ENCODE measurements around the gene ZNF576.
A peak's percentile ranks its signal among the peaks of the same experiment; 100 is the strongest.
"Not testable (repeated sequence)": the region's sequence is repeated elsewhere in the genome, so short reads cannot be mapped to it uniquely, and the experiment has no call there.

The ZNF576 gene

DNA sequence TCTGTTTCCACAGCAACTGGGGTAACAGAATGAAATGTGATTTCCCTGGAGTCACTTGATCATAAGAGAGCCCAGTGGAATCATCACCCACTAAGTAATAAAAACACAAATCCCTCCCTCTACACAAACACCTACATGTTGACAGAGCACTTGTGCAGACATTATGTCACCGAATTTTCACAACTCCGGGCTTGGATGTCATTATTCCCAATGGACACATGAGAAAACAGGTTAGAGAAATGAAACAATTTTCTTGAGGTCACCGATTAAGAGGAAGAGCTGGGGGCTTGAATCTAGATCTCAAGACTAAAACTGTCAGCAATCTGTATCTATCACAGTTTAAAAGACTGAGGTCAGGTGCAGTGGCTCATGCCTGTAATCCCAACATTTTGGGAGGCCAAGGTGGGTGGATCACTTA, 24.2 kb upstream of the ZNF576 start:
- in situ Hi-C loops (cut with MboI; ENCODE audit: low pct_unique_long_range_greater_than_20kb, low sequenced_read_pairs), result no loop called here
- no peak for DNase-seq

DNA sequence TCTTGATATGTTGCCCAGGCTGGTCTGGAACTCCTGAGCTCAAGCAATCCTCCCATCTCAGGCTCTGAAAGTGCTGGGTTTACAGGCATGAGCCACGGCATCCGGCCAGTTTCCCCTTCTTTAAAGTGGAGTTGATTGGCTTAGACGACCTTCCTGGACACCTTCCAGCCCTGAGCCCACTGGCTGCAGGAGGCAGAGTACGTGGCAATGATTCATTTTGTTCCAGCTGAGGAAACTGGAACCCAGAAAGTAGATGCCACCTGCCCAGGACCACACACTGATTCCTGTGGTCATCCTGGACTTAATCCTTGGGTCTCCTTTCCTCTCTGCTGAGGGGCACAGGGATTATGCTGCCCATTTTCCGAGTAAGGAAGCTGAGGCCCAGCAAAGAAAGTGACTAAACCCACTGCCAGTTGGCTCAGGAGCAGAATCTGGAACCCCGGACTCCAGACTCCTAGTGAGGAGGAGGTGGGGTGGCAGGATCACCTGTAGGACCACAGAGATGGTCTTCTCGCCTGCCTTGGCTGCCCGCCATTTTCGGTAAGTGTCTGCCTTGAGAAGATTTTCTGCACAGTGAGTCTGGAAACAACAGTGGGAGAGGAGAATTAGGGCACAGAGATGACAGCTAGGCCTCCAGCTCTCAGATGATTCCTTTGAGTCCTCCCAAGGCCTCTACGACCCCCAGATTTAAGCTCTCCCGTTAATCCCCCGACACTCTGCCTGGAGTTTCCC, 21.8 kb upstream of the ZNF576 start:
- no peak for DNase-seq
- in situ Hi-C loops (cut with MboI; ENCODE audit: low pct_unique_long_range_greater_than_20kb, low sequenced_read_pairs), result no loop called here

DNA sequence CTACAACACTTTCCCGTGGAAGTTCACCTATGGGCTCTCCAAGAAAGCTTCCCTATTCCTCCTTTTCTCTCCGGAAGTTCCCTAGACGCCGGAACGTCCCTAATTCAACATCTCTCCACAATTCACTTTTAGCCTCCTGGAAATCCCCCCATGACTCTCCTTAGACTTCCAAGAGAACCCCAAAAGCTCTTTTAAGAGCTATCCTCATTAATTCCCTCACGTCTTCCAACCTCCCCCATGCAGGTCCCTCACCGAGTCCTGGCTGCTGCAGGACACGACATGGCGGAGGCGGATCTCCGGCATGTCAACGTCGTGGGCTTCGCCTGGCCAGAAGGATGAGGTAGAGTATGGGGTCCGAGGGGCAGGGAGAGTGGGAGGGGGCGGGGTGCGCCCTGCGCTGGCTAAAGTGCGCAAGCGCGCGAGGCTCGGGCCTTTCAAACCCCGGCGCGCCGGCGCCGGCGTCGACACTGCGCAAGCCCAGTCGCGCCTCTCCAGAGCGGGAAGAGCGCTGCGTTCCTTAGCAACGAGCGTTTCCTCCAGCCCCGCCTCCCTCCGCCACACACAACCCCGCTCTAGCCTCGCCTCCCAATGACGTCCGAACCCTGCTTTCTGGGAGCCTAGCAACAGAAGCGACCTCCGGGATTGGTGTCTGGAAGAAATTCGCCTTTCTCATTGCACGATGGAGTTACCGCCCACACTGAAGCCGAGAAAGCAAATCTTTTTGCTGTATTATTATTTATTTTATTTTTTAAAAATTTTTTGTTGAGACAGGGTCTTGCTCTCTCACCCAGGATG, 21.0 kb upstream of the ZNF576 start, which contains the start of the genes PINLYP and XRCC1:
TSS of gene PINLYP (plus strand) at position 646 of the 795 bp plus-strand sequence. CDS start 1,391 bp downstream, outside the sequence.
TSS of gene XRCC1 (minus strand) at position 372 of the 795 bp plus-strand sequence. CDS start at position 303, 69 bp downstream.
- in situ Hi-C loops (cut with MboI; ENCODE audit: low pct_unique_long_range_greater_than_20kb, low sequenced_read_pairs), result no loop called here
- DNase-seq, result peak; percentile 99

DNA sequence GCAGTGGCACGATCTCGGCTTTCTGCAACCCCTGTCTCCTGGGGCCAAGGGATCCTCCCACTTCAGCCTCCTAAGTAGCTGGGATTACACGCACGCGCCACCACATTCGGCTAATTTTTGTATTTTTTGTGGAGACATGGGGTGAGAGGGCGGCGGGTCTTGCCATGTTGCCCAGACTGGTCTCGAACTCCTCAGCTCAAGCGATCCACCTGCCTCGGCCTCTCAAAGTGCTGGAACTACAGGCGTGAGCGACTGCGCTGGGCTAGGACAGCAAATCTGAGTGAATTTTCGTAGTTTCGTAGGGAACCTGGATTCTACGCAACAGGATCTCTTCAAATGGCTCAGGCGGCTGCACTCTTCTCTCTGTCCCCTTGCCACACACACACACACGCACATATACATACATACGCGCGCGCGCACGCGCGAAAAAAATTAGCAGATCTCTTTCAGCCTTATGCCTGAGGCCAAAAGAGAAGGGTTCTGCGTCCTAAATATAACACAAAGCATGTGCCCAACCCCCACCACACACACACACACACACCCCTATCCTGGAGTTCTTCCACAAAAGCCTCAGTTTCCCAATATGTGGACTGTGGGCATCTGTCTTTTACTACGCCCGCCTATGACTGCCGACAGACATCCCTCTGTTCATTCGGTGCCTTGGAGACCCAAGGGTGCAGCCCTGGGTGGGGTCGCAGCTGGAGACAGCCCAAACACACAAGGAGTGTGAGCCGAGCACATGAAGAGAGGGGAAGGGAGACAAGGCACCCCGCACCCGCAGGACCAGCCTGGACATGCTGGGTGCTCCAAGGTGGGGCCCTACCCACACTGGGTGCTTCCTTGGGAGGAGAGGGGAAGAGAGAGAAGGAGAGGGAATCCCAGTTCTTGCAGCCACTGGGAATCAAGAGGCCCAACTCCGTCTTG, 20.2 kb upstream of the ZNF576 start:
- in situ Hi-C loops (cut with MboI; ENCODE audit: low pct_unique_long_range_greater_than_20kb, low sequenced_read_pairs), result no loop called here
- no peak for DNase-seq

DNA sequence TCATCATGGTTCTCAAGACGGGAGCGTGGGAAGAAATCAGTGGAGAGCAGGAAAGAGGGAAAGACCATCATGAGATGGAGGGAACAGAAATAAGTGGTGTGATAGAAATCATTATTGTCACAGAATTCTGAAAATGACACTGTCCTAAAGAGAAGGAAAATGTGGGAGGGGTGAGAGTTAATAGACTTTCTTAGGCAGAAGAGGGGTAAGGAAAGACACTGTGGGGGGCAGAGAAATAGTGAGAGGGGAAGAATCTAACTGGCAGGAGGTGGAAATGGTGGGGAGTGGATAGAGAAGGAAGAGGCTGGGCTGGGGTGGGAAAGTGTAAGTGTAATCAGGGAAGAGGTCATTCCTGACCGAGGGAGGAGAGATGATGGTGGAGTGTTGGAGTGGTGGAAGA, 17.6 kb upstream of the ZNF576 start:
- in situ Hi-C loops (cut with MboI; ENCODE audit: low pct_unique_long_range_greater_than_20kb, low sequenced_read_pairs), result no loop called here
- no peak for DNase-seq

DNA sequence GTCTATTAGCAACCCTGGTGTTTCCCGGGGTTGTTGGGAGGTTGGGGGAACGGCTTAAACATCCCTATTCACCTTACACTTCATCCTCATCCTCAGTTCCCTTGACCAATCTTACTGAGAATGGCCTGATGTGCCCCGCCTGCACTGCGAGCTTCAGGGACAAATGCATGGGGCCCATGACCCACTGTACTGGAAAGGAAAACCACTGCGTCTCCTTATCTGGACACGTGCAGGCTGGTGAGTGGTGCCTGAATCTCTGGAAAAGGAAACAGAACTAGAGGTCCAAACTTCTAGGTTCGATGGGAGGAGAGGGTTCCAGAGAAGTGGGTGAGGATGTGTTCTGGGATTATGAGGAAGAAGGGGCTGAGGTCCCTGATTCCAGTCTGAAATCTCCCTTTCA, 14.9 kb upstream of the ZNF576 start:
- in situ Hi-C loops (cut with MboI; ENCODE audit: low pct_unique_long_range_greater_than_20kb, low sequenced_read_pairs), result no loop called here

DNA sequence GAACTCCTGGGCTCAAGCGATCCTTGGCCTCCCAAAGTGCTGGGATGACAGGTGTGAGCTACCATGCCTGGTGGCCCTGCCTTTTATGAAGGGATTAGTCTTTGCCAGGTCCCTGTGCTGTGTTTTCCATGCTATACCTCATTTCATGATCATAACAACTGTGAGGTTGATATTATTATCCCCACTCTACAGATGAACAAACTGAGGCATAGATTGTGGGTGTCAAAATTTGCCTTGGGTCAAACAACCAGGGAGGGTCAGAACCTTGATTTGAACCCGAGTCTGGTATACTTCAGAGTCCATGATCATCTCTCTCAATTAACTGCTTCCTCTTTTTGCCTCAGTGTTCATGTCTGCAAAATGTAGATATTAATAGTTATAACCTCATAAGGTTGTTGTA, 13.9 kb upstream of the ZNF576 start:
- DNase-seq, result no peak
- in situ Hi-C loops (cut with MboI; ENCODE audit: low pct_unique_long_range_greater_than_20kb, low sequenced_read_pairs), result no loop called here

More for the DNA sequence above, 14.9 kb upstream of the ZNF576 start:
- DNase-seq, result no peak

DNA sequence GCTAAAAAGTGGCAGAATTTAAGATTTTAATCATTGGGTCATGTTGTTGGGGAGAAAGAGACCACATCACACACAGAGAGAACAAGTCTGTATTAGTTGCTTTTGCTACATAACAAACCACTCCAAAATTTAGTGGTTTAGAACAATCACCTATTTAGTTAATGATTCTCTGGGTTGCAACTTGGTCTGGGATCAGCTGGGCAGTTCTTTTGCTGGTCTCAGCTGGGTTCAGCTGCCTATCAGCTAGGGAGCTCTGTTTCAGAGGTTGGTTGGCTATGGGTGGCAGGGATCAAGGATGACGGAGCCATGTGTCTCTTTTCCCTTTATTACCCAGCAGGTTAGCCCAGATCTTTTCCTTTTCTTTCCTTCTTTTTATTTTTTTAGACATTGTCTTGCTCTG, 11.9 kb upstream of the ZNF576 start:
- DNase-seq, result no peak
- in situ Hi-C loops (cut with MboI; ENCODE audit: low pct_unique_long_range_greater_than_20kb, low sequenced_read_pairs), result no loop called here

DNA sequence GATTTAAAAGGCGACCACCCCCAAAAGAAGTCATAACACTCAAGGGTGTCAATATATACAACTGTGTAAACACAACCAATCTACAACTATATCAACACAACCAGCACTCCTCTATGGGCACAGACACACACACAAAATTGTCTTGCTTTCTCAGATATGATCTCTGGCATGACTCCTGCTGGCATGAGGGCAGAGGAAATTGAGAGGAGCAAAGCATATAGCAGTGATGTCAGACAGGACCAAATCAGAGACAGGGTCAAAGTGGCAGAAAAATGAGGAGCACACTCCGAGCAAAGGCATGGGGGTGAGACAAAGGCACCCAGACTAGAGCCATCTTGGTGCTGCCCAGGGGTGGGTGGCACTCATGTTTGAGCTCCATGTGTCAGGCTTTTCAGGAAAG, 10.0 kb upstream of the ZNF576 start:
- in situ Hi-C loops (cut with MboI; ENCODE audit: low pct_unique_long_range_greater_than_20kb, low sequenced_read_pairs), result no loop called here

DNA sequence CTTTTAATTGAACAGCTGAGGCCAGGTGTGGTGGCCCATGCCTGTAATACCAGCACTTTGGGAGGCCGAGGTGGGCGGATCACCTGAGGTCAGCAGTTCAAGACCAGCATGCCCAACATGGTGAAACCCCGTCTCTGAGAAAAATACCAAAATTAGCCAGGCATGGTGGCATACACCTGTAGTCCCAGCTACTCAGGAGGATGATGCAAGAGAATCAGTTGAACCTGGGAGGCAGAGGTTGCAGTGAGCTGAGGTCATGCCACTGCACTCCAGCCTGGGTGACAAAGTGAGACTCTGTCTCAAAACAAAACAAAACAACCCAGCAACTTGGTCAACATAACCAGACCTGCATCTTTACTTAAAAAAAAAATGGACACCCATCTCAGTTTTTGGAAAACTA, 9.4 kb upstream of the ZNF576 start:
- DNase-seq; in situ Hi-C loops (cut with MboI; ENCODE audit: low pct_unique_long_range_greater_than_20kb, low sequenced_read_pairs): not testable (repeated sequence)

More for the DNA sequence above, 10.0 kb upstream of the ZNF576 start:
- DNase-seq, result no peak

DNA sequence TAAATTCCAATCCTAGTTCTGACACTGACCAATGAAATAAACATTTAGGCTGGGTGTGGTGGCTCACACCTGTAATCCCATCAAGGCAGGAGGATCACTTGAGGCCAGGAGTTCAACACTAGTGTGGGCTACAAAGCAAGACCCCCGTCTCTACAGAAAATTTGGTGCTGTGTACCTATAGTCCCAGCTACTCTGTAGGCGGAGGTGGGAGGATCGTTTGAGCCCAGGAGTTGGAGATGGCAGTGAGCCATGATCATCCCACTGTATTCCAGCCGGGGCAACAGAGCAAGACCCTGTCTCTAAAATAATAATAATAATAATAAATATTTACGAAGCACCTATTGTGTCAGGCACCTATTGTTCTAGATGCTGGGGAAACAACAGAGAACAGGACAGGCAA, 7.1 kb upstream of the ZNF576 start:
- in situ Hi-C loops (cut with MboI; ENCODE audit: low pct_unique_long_range_greater_than_20kb, low sequenced_read_pairs), result no loop called here
- DNase-seq, result no peak

DNA sequence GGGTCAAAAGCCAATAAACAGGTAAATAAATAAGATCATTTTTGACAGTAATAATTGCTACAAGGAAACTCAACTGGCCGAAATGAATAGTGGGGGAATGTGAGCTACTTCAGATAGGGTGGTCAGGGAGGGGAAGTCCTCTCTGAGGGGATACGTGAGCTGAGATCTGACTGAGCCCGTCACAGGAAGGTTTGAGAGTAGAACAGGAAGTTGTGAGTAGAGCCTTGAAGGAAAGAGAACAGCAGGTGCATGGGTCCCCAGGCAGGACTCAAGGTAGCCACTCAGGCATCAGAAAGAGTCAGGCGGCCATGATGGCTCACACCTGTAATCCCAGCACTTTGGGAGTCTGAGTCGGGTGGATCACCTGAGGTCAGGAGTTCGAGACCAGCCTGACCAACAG, 6.7 kb upstream of the ZNF576 start:
- in situ Hi-C loops (cut with MboI; ENCODE audit: low pct_unique_long_range_greater_than_20kb, low sequenced_read_pairs), result no loop called here
- DNase-seq, result no peak

DNA sequence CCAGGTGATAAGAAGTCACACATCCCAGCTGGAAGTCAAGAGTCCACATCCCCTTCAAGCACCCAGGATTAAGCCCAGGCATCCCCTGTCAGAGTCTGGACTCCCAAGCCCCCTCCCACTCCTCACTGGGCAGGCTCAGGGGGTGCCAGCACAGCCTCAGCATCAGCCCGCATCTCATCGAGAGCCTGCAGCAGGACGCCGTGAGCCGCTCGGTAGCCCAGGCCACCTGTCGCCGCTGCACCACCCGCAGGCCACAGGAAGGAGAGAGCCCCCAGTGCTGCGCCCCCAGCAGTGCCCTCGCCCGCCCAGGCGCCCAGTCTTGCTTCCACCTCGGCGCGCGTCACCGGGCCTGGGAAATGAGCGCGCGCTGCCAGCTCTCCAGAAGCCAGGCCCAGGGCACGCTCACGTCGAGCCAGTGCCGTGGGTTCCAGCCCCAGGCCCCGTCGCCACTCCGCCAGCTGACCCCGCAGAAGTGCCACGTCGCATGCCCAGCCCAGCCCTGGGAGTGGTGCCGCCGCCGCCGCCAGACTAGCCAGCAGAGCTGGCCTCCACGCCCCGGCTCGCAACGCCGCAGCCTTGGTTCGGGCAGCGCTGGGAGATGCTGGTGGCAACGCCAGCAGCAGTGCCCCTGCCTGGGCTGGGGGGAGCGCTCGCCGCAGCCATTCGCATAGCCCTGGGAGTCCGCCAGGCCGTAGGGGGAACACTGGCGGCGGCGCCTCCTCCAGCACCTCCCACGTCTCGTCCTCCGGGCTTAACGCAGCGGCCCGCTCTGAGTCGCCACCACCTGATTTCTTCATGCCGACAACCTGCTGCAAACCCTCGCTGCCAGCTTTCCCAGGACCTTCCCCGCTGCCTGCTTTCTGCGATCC, 4.3 kb upstream of the ZNF576 start:
- DNase-seq, result no peak
- in situ Hi-C loops (cut with MboI; ENCODE audit: low pct_unique_long_range_greater_than_20kb, low sequenced_read_pairs), result no loop called here

DNA sequence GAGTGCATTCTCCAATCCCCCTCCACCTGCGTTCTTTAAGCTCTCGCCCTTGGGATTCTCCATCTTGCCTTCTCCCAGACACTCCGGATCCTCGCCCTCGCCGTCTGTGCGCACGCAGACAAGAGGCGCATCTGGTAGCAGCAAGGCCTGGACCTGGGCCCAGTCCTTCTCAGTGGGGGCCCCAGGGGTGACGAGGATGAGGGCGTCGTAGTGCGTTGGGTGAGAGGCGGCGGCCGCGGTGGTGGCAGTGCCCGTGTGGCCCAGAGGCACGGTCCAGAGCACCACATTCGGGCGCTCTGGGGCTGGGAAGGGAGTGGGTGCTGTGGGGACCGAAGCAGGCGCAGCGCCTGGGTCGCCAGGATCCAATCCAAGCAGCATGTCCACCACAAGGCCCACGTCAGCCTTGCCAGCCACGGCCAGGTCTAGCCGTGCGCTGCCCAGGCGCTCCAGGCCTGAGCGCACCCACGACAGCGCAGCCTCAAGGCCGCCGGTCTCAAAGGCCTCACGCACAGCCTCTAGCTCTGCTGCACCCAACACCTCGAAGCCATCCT, 3.5 kb upstream of the ZNF576 start:
- no peak for DNase-seq
- in situ Hi-C loops (cut with MboI; ENCODE audit: low pct_unique_long_range_greater_than_20kb, low sequenced_read_pairs), result no loop called here

DNA sequence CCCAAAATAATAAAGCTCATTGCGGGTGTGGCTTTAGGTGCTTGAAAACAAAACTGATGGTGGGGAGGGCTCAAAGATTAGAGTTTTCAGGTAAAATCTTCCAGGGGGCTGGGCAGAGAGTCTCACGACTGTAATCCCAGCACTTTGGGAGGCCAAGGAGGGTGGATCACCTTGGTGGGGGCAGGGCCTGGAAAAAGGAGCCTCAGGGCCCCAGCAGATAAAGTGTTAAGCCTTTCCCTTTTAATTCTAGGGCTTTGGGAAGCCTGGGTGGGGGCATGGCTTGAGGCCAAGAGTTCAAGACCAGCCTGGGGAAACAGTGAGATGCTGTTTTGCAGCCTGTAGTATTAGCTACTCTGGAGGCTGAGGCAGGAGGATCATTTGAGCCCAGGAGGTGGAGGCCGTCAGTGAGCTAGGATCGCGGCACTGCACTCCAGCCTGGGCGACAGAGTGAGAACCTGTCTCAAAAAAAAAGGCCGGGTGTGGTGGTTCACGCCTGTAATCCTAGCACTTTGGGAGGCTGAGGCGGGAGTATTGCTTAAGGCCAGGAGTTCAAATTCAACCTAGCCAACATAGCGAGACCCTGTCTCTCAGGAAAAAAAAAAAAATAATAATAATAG, 2.2 kb upstream of the ZNF576 start:
- in situ Hi-C loops (cut with MboI; ENCODE audit: low pct_unique_long_range_greater_than_20kb, low sequenced_read_pairs), result no loop called here
- DNase-seq, result no peak

DNA sequence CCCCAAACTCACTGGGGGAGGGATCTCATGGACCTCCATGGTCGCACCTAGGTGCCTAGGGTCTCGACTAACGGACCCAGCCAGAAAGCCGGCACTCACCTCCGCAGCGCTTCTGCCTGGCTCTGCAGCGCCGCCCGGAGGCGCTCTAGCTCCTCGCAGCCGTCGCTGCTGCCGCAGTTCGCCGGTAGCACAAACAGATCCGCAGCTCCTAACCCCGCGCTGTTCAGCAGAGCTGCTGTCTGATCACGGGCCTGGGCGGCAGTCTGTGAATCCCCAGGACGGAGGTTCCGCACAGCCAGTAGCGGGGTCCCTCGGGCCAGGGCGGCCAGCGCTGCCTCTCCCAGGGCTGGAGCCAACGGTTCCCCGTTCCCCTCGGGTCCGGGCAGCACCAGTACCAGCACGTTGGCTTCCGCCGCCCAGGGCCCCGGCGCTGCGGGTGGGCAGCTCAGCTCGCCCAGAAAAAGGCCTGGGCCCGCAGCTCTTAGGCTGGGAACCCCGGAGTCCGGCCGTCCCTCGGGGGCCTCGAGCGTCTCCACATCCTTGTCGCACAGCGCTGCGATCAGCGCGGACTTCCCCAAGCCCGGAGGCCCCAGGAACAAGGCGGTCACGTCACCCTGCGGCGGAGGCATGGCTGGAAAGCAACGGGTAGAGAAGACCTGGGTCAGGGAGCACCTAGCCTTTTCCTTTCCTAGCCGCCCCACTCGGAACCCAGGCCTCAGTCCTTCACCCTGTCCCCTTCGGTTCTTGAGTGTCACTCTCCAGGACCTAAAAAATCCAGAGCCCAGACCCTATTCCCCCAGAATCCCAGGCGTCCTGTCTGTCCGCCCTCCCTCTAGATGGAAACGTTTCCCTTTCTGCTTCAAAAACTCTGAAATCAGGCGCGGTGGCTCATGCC, 1.4 kb upstream of the ZNF576 start:
- peak; percentile 83 for DNase-seq
- in situ Hi-C loops (cut with MboI; ENCODE audit: low pct_unique_long_range_greater_than_20kb, low sequenced_read_pairs), result no loop called here

DNA sequence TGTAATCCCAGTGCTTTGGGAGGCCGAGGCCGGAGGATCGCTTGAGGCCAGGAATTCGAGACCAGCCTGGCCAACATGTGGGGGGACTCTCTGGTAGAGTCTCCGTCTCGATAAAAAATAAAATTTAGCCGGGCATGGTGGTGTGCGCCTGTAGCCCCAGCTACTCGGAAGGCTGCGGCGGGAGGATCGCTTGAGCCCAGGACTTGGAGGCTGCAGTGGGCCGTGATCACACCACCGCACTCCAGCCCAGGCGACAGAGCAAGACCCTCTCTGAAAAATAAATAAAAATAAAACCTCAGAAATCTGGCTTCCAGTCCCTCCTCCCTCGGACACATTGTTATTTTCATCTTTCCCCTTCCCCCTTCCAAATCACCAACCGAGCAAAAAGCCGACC, 793 bp upstream of the ZNF576 start:
- in situ Hi-C loops (cut with MboI; ENCODE audit: low pct_unique_long_range_greater_than_20kb, low sequenced_read_pairs), result no loop called here
- DNase-seq, result no peak

Data from KBM-7 (cell line).